IMR-90 (cell line): ENCODE measurements around the gene PRCD. TPM values are rescaled to one million over a fixed set of nuclear protein-coding genes. Genes with fewer than 3 reads are reported as not detected.

ENCODE experiments used
- ATAC-seq: fragments of 200-7000 bp; cut with Tn5 transposase; 2 replicates; pipeline ENCODE4 v1.9.1; 2020; ENCODE audit warnings: low read depth, mild to moderate bottlenecking, moderate library complexity
- BruUV-seq: library from RNA; stranded (reverse); fragments of 400-500 nt; replicated peaks from 2 replicates; lab custom pipeline; 2021; lab: Mats Ljungman, UMichigan
- CTCF ChIA-PET: fragments of 300-600 bp; formaldehyde crosslinking; extraction: SDS; loops from one replicate; lab custom pipeline; 2021; ENCODE audit warnings: antibody characterized with exemption; lab: Yijun Ruan, JAX
- POLR2A ChIA-PET: fragments of 300-600 bp; sonication (Branson Sonifier 250); formaldehyde crosslinking; loops from one replicate; lab custom pipeline; 2022; ENCODE audit warnings: antibody characterized with exemption; ENCODE audit not compliant: unreplicated experiment; lab: Charles Lee
- DNase-seq: peaks from one replicate; pipeline ENCODE4 v3.0.0; 2013
- H2AFZ ChIP-seq: replicated peaks from 2 replicates; pipeline ENCODE3; 2013; ENCODE audit warnings: low read length, mild to moderate bottlenecking; ENCODE audit not compliant: poor library complexity
- H2AK5ac ChIP-seq: 2 replicates; pipeline ENCODE4 v1.6.1; 2013; ENCODE audit warnings: low read depth, low read length, inconsistent platforms
- H2AK9ac ChIP-seq: replicated peaks from 2 replicates; pipeline ENCODE3; 2013; ENCODE audit warnings: mild to moderate bottlenecking, low read depth, low read length, moderate library complexity; ENCODE audit not compliant: poor library complexity
- H2BK120ac ChIP-seq: 2 replicates; pipeline ENCODE4 v1.6.1; 2013; ENCODE audit warnings: low read depth, low read length, inconsistent platforms
- H2BK15ac ChIP-seq: 3 replicates; pipeline ENCODE4 v1.6.1; 2013; ENCODE audit warnings: low read depth, low read length, inconsistent platforms
- H2BK20ac ChIP-seq: 2 replicates; pipeline ENCODE4 v1.6.1; 2013; ENCODE audit warnings: low read depth, mild to moderate bottlenecking, inconsistent platforms, low read length, moderate library complexity
- H2BK5ac ChIP-seq: 2 replicates; pipeline ENCODE4 v1.6.1; 2013; ENCODE audit warnings: mild to moderate bottlenecking, low read depth, low read length, inconsistent platforms; ENCODE audit not compliant: poor library complexity, severe bottlenecking
- H3K14ac ChIP-seq: replicated peaks from 2 replicates; pipeline ENCODE4 v1.6.1; 2013; ENCODE audit warnings: low read depth, low read length, inconsistent platforms
- H3K18ac ChIP-seq: 2 replicates; pipeline ENCODE4 v1.6.1; 2013; ENCODE audit warnings: low read depth, low read length, control low read depth
- H3K23ac ChIP-seq: 2 replicates; pipeline ENCODE4 v1.6.1; 2013; ENCODE audit warnings: low read depth, low read length, inconsistent platforms
- H3K27ac ChIP-seq: 2 replicates; pipeline ENCODE4 v1.5.1; 2013; ENCODE audit warnings: mild to moderate bottlenecking, control low read depth, low read length; ENCODE audit not compliant: insufficient read depth
- H3K27me3 ChIP-seq: 2 replicates; pipeline ENCODE4 v1.6.1; 2013; ENCODE audit warnings: low read length; ENCODE audit not compliant: control insufficient read depth, insufficient read depth
- H3K36me3 ChIP-seq: 2 replicates; pipeline ENCODE4 v1.6.1; 2013; ENCODE audit warnings: low read length, mixed read lengths; ENCODE audit not compliant: control insufficient read depth, insufficient read depth
- H3K4ac ChIP-seq: 2 replicates; pipeline ENCODE4 v1.6.1; 2013; ENCODE audit warnings: low read depth, low read length, inconsistent platforms
- H3K4me1 ChIP-seq: 2 replicates; pipeline ENCODE4 v1.6.1; 2013; ENCODE audit warnings: low read length, mixed read lengths; ENCODE audit not compliant: control insufficient read depth, insufficient read depth
- H3K4me2 ChIP-seq: 2 replicates; pipeline ENCODE4 v1.6.1; 2013; ENCODE audit warnings: low read depth, mild to moderate bottlenecking, control low read depth, low read length, moderate library complexity
- H3K4me3 ChIP-seq: 2 replicates; pipeline ENCODE4 v1.5.1; 2013; ENCODE audit warnings: low read depth, mild to moderate bottlenecking, control low read depth, low read length, moderate library complexity; ENCODE audit not compliant: insufficient read depth
- H3K56ac ChIP-seq: 2 replicates; pipeline ENCODE4 v1.6.1; 2013; ENCODE audit warnings: low read length, inconsistent platforms; ENCODE audit not compliant: insufficient read depth; ENCODE audit errors: extremely low read depth
- H3K79me1 ChIP-seq, 2 experiments: 2 replicates each; pipeline ENCODE4 v1.6.1; 2013; ENCODE audit warnings: low read length in 2 of 2, inconsistent platforms in 1 of 2, low read depth in 1 of 2
- H3K9ac ChIP-seq: 2 replicates; pipeline ENCODE4 v1.6.1; 2013; ENCODE audit warnings: low read depth, low read length, control low read depth
- H3K9me1 ChIP-seq: 2 replicates; pipeline ENCODE4 v1.6.1; 2013; ENCODE audit warnings: low read length, inconsistent platforms; ENCODE audit not compliant: insufficient read depth
- H3K9me3 ChIP-seq: 2 replicates; pipeline ENCODE4 v1.6.1; 2013; ENCODE audit warnings: low read length; ENCODE audit not compliant: control insufficient read depth, insufficient read depth
- H4K20me1 ChIP-seq: 2 replicates; pipeline ENCODE4 v1.6.1; 2013; ENCODE audit warnings: low read length, inconsistent platforms; ENCODE audit not compliant: insufficient read depth
- H4K5ac ChIP-seq: 2 replicates; pipeline ENCODE4 v1.6.1; 2013; ENCODE audit warnings: mild to moderate bottlenecking, low read depth, low read length, control low read depth
- H4K8ac ChIP-seq, 2 experiments: 2 replicates each; pipeline ENCODE4 v1.6.1; 2013; ENCODE audit warnings: low read depth in 2 of 2, low read length in 2 of 2, control low read depth in 1 of 2, inconsistent platforms in 1 of 2
- H4K91ac ChIP-seq: 2 replicates; pipeline ENCODE4 v1.6.1; 2013; ENCODE audit warnings: low read depth, low read length, inconsistent platforms; ENCODE audit not compliant: insufficient read depth
- CEBPB ChIP-seq: IDR thresholded peaks from 2 replicates; pipeline ENCODE4 v1.6.1; 2012; ENCODE audit warnings: low read depth, low read length, improper control_type of control experiment
- CHD1 ChIP-seq: IDR thresholded peaks from 2 replicates; pipeline ENCODE4 v1.6.1; 2012; ENCODE audit warnings: low read depth, low read length, improper control_type of control experiment
- MAFK ChIP-seq: IDR thresholded peaks from 2 replicates; pipeline ENCODE4 v1.6.1; 2012; ENCODE audit warnings: low read depth, low read length, improper control_type of control experiment
- MAZ ChIP-seq: IDR thresholded peaks from 2 replicates; pipeline ENCODE4 v1.6.1; 2012; ENCODE audit warnings: low read depth, mild to moderate bottlenecking, low read length, improper control_type of control experiment, moderate library complexity, borderline replicate concordance
- MXI1 ChIP-seq: IDR thresholded peaks from 2 replicates; pipeline ENCODE4 v1.6.1; 2012; ENCODE audit warnings: low read depth, mild to moderate bottlenecking, low read length, moderate library complexity, borderline replicate concordance
- NFE2L2 ChIP-seq: fragments of 150-350 bp; IDR thresholded peaks from 2 replicates; pipeline ENCODE4 v1.6.1; 2016; ENCODE audit warnings: low read depth, mild to moderate bottlenecking, low read length
- POLR2A ChIP-seq: IDR thresholded peaks from 2 replicates; pipeline ENCODE4 v1.6.1; 2012; ENCODE audit warnings: mild to moderate bottlenecking, low read depth, low read length
- RAD21 ChIP-seq: IDR thresholded peaks from 2 replicates; pipeline ENCODE4 v1.6.1; 2012; ENCODE audit warnings: low read length, improper control_type of control experiment
- RFX5 ChIP-seq: IDR thresholded peaks from 2 replicates; pipeline ENCODE4 v1.8.0; 2012; ENCODE audit warnings: low read depth, mild to moderate bottlenecking, low read length, moderate library complexity
- SMC3 ChIP-seq: fragments of 150-350 bp; IDR thresholded peaks from 2 replicates; pipeline ENCODE4 v1.6.1; 2016; ENCODE audit warnings: low read depth, mild to moderate bottlenecking, antibody characterized with exemption, low read length, moderate library complexity
- WGBS, 2 experiments: methylation state at CpG; one replicate each; pipeline versions ENCODE4 v1.1.5 to v1.1.7; 2013; ENCODE audit warnings: missing lambda C conversion rate in 2 of 2; ENCODE audit not compliant: insufficient read length in 1 of 2; ENCODE audit errors: extremely low coverage in 2 of 2; 5-methylcytosine and 5-hydroxymethylcytosine counted together
- dilution Hi-C: fragments of 300-500 bp; cut with HindIII; formaldehyde crosslinking; loops from one replicate; pipeline ENCODE4 v1.14.3; 2018; ENCODE audit warnings: low sequenced_read_pairs; ENCODE audit not compliant: unreplicated experiment
- in situ Hi-C: fragments of 300-500 bp; cut with MboI; formaldehyde crosslinking; loops from 3 replicates; pipeline ENCODE4 v1.14.3; 2019; ENCODE audit warnings: low sequenced_read_pairs, inconsistent platforms, mixed read lengths
- intact Hi-C: fragments of 100-400 bp; cut with micrococcal nuclease; formaldehyde crosslinking; loops from 2 replicates; pipeline ENCODE4 v1.10.0; 2022
- polyA plus RNA-seq, 3 experiments: library from polyadenylated mRNA; depleted of rRNA; stranded (reverse); fragments of >200 nt; gene quantifications; 2 replicates each; pipeline ENCODE4 v1.2.3, GENCODE V29; 2012; ENCODE audit warnings: low replicate concordance in 1 of 3
- total RNA-seq: library from RNA; depleted of rRNA; stranded (reverse); fragments of >200 nt; gene quantifications from 2 replicates; pipeline ENCODE4 v1.2.3, GENCODE V29; 2012
- TF ChIP-seq, protein P1 (sequence below): fragments of 150-350 bp; IDR thresholded peaks from 2 replicates; pipeline ENCODE4 v1.6.1; 2017; ENCODE audit warnings: mild to moderate bottlenecking, antibody characterized with exemption, low read length, low read depth
- TF ChIP-seq, protein P2 (sequence below): fragments of 150-350 bp; IDR thresholded peaks from 2 replicates; pipeline ENCODE4 v1.6.1; 2016; ENCODE audit warnings: low read depth, mild to moderate bottlenecking, low read length, moderate library complexity, borderline replicate concordance

Gene PRCD
- total and polyA plus RNA-seq, 2 of the 4 experiments (the other 2 are of a cell fraction), result 0.32 TPM; not detected in 1

GRCh38 chr17:76517638-76518038, 22.2 kb upstream of the PRCD start (continued):
- TF ChIP-seq MAFK (no peak), MXI1 (no peak), CHD1 (no peak), CEBPB (no peak), SMC3 (no peak), RFX5 (no peak)

GRCh38 chr17:76519048-76519966, 20.5 kb upstream of the PRCD start:
- BruUV-seq, result no TSS peak
- Histone ChIP-seq H3K14ac (0 out of 2 replicates have a peak overlapping the region, but pooled peaks have one; percentile 26), H2BK20ac (no peak overlapping the region), H2BK5ac (no peak overlapping the region), H4K20me1 (no peaks in the 10 kb centered on the region), H3K4me3 (no peak overlapping the region), H3K18ac (no peak overlapping the region), H3K56ac (no peak overlapping the region), H4K91ac (no peak overlapping the region), H3K23ac (no peak overlapping the region), H4K8ac (no peak overlapping the region), H4K5ac (no peak overlapping the region), H2BK15ac (no peak overlapping the region; the same call in 2 of the 3 replicates), H3K9me3 (no peaks in the 10 kb centered on the region), H3K27ac (no peak overlapping the region), H2AK9ac (peak overlapping the region; percentile 65), H2AK5ac (no peak overlapping the region), H2AFZ (no peak overlapping the region), H3K4ac (no peak overlapping the region; the same call in 1 of the 2 replicates), H3K9ac (no peak overlapping the region), H2BK120ac (no peak overlapping the region), H3K9me1 (no peaks in the 10 kb centered on the region; the same call in 1 of the 2 replicates), H3K27me3 (no peaks in the 10 kb centered on the region), H3K79me1 (no peaks in the 10 kb centered on the region), H3K4me1 (peaks cover 7% of the 10 kb centered on the region), H3K4me2 (no peak overlapping the region), H3K36me3 (no peaks in the 10 kb centered on the region)
- ChIA-PET POLR2A (no interaction called here), CTCF (no interaction called here)
- 70% methylated on average over 7 of the region's 15 CpGs; no CpG with 5 or more reads in 1 of the 2 experiments for WGBS, 2 experiments
- dilution Hi-C loops, result no loop called here
- intact Hi-C loops, result no loop called here
- in situ Hi-C loops, result no loop called here
- ATAC-seq, result no peak
- no peak for DNase-seq
- TF ChIP-seq CEBPB (no peak), SMC3 (no peak), MAFK (no peak), RFX5 (no peak), RAD21 (no peak), MAZ (no peak), NFE2L2 (no peak), POLR2A (no peak)
- TF ChIP-seq, protein P1, sequence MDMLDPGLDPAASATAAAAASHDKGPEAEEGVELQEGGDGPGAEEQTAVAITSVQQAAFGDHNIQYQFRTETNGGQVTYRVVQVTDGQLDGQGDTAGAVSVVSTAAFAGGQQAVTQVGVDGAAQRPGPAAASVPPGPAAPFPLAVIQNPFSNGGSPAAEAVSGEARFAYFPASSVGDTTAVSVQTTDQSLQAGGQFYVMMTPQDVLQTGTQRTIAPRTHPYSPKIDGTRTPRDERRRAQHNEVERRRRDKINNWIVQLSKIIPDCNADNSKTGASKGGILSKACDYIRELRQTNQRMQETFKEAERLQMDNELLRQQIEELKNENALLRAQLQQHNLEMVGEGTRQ, result no peak
- TF ChIP-seq, protein P2, sequence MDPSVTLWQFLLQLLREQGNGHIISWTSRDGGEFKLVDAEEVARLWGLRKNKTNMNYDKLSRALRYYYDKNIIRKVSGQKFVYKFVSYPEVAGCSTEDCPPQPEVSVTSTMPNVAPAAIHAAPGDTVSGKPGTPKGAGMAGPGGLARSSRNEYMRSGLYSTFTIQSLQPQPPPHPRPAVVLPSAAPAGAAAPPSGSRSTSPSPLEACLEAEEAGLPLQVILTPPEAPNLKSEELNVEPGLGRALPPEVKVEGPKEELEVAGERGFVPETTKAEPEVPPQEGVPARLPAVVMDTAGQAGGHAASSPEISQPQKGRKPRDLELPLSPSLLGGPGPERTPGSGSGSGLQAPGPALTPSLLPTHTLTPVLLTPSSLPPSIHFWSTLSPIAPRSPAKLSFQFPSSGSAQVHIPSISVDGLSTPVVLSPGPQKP, result no peak
